Activated CD4-positive, alpha-beta T cell treated with anti-CD3 and anti-CD28 coated beads, Interleukin-2, amount 50 U/mL, for 16 hours (primary cell): Measurements from ENCODE around the gene CHAF1B.
"Not testable (repeated sequence)": the region's sequence is repeated elsewhere in the genome, so short reads cannot be mapped to it uniquely, and the experiment has no call there.

Source experiments
- DNase-seq: peaks from one replicate; pipeline ENCODE4 v3.0.0-alpha.2; 2020

CHAF1B gene

GRCh38 chr21:36385233-36386030 is at the start of gene CHAF1B:
TSS of gene CHAF1B (plus strand) at chr21:36385392. CDS start at chr21:36386137, 745 bp downstream.
- DNase-seq: peak; percentile 85

DNA sequence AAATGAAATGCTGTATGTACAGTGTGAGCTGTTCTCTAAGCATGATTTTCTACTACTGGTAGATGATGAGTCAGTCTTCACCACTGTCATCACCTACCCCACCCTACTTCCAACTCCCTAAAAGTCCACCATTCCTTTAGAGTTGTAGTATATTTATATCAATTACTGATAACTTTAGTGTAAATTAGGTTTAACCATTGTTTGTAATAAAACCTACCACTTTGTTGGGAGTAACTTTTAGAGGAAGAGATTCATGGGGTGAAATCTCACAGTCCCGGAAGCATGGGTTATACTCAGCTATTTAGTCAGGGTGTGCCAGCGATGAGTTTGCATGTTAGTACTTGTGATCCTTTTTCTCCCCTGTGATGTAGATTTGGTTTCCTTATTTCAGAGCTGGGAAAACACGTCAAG is 48.1 kb upstream of the CHAF1B start:
- no peak for DNase-seq

DNA sequence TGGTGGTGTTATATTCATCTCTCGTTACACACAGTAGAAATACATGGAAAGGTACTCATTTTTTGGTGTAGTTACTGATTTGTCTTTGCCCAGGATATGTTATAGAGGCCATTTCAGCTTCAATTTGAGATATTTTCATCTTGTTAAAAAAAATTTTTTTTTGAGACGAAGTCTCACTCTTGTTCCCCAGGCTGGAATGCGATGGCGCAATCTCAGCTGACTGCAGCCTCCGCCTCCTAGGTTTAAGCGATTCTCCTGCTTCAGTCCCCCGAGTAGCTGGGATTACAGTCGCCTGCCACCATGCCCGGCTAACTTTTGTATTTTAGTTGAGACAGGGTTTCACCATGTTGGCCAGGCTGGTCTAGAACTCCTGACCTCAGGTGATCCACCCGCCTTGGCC is 46.2 kb upstream of the CHAF1B start:
- DNase-seq: no peak

DNA sequence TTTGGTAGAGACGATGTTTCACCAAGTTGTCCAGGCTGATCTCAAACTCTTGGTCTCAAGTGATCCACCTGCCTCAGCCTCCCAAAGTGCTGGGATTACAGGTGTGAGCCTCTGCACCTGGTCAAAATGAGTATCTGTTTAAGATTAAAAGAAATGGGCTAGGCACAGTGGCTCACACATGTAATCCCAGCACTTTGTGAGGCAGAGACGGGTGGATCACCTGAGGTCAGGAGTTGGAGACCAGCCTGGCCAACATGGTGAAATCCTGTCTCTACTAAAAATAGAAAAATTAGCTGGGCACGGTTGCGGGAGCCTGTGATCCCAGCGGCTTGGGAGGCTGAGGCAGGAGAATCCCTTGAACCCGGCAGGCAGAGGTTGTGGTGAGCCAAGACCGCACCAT is 42.6 kb upstream of the CHAF1B start:
- DNase-seq: not testable (repeated sequence)

DNA sequence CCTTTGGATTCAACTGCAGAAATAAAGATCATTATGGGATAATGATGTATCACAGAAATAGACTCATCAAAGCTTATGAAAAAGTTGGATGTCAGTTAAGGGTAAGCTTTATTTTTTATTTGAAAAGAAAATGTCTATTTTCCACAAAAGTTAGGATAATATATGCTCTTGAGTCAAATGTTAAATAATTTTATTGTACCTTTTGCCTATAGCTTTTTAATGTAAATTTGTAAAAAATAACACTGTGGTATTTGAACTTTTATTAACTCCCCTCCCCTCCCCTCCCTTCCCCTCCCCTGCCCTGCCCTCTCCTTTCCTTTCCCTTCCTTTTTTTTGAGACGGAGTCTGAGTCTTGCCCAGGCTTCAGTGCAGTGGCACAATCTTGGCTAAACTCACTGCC is 40.3 kb upstream of the CHAF1B start:
- DNase-seq: no peak

GRCh38 chr21:36347278-36347961 is 37.8 kb upstream of the CHAF1B start:
- no peak for DNase-seq

DNA sequence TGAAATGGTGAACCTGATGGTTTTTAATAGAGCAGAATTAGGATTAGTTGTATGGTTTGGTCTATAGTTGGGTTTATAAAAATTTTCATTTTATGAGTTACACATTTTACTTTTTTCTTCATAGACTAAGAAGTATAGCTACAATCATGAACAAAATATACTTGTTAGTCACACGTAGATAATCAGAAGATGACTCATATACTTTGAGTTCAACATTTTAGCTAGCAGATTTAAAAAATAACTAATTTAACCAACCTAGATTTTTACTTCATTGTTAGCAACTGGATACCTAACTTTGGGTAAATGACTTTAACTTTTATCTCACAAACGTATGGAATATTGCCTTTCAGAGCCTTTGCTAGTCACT is 37.2 kb upstream of the CHAF1B start:
- DNase-seq: no peak

DNA sequence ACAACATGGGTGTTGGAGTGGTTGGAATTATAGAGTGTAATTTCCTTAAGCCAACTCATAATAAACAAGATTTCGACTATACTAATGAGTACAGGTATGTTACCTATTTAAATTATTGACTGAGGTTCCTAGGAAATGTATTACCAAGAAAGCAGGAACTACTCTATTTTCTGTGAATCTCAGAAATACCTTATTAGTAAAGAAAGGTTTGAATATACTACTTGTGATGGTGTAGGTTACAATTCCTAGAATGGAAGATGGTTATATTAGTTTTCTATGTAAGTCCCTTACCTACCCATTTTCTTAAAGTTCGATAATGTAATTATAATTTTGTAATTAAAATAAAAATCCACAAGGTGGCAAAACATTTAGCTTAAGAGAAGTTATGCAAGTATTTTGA is 35.9 kb upstream of the CHAF1B start:
- DNase-seq: no peak

- no peak for DNase-seq
These were observed 34.8 kb upstream of the CHAF1B start for GRCh38 chr21:36350282-36350910.

- no peak for DNase-seq
These were observed 30.1 kb upstream of the CHAF1B start for GRCh38 chr21:36354918-36355680.

DNA sequence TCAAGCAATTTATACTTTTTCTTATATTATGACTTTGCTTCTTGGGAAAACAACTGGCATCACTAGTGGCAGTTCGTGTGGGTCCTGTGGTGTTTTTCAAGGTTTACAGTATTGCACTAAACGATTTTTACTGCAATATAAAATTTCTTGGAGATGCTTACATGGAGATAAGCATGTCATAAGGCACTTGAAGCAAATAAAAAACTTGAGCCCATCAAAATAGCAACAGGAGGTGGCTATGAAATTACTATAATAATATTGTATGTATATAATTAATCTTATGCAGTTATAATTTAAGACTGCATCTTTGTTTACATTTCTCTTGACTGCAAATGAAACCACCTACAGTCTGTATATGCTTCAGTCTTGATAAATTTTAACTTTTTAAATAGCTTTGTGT is 29.3 kb upstream of the CHAF1B start:
- DNase-seq: no peak

DNA sequence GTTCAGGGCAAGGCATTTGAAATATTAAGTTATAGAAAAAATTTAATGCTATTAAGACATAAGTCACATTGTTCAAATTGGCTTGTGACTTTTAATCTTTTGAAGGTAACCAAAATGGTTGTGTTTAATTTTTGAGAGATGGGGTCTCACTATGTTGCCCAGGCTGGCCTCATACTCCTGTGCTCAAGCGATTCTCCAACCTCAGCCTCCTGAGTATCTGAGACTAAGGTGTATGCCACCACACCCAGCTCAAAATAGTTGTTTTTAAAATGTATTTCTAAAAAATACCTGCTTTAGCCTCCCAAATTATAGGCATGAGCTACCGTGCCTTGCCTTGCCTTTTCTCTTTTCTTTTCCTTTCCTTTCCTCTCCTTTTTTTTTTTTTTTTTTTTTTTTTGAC is 26.0 kb upstream of the CHAF1B start:
- DNase-seq: no peak

DNA sequence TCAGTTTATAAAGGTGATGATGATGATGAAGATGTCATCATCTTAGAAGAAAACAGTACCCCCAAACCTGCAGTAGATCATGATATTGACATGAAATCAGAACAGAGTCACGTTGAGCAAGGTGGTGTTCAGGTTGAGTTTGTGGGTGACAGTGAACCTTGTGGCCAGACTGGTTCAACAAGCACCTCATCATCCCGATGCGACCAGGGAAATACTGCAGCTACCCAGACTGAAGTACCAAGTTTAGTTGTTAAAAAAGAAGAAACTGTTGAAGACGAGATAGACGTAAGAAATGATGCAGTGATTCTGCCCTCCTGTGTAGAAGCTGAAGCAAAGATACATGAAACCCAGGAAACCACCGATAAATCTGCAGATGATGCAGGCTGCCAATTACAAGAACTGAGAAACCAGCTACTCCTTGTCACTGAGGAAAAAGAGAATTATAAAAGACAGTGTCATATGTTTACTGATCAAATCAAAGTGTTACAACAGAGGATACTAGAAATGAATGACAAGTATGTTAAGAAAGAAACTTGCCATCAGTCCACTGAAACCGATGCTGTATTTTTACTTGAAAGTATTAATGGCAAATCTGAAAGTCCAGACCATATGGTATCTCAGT is 16.0 kb upstream of the CHAF1B start:
- peak; percentile 47 for DNase-seq

- DNase-seq: no peak
These were observed 9.2 kb upstream of the CHAF1B start for GRCh38 chr21:36375994-36376393.

DNA sequence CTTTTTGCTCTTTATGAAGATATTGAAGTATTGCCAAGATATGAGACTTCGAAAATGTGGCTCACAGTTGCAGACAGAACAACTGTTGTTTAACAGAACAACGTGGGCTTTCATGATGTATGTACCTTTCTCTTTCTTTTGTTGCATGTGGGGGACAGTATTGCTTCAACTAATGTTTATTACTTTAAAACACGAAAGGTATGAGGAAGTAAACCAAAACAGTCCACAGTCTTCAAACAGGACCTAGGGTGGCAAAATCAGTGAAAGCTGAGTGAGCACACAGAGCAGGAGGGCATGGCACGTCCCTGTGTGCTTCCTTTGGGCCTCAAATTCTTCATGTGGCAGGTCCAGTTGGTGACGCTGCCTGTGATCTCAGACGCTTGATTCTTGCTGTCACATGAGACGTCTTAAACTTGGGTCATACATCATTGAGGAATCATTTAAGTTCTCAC is 7.8 kb upstream of the CHAF1B start:
- no peak for DNase-seq

DNA sequence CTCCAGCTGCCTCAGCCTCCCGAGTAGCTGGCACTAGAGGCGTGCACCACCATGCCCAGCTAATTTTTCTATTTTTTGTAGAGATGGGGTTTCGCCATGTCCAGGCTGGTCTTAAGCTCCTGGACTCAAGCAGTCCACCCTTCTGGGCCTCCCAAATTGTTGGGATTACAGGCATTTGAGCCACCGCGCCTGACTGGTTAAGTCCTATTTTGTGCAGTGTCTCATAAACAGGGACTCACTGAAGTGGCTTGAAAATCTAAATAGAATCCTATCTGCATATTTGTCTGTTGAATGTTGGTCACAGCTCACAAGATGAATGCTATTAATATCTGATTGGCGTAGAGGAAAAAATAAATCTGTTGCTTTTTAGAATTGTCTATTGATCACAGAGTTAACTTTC is 5.9 kb upstream of the CHAF1B start:
- DNase-seq: no peak

DNA sequence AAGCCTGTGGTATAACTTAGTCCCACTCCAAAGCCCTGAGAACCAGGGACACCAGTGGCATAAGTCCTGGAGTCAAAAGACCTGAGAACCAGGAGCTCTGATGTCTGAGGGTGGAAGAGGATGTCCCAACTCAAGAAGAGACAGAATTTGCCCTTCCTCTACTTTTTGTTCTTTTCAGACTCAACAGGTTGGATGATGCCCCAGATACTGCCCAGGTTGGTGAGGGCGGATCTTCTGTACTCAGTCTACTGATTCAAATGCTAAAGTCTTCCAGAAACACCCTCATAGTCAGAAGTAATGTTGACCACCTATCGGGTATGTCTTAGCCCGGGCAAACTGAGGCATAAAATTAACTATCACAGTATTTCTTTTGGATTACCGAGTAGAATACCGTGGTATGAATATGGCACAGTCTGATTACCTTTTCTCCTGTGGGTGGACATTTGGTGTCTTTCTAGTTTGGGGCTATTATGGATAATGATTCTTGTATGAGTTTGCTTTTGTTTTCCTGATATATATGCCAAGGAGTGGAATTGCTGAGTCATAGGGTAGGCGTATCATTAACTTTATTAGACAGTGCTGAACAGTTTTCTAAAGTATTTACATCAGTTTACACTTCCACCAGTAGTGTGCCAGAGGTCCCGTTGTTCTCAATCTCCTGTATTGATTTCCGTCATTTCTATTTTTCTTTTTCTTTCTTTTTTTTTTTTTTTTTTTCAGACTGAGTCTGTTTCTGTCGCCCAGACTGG is 3.2 kb upstream of the CHAF1B start:
- DNase-seq: no peak

- not testable (repeated sequence) for DNase-seq
These were observed 2.5 kb upstream of the CHAF1B start for GRCh38 chr21:36382722-36383121.

GRCh38 chr21:36384885-36385232 is 333 bp upstream of the CHAF1B start:
- no peak for DNase-seq

DNA sequence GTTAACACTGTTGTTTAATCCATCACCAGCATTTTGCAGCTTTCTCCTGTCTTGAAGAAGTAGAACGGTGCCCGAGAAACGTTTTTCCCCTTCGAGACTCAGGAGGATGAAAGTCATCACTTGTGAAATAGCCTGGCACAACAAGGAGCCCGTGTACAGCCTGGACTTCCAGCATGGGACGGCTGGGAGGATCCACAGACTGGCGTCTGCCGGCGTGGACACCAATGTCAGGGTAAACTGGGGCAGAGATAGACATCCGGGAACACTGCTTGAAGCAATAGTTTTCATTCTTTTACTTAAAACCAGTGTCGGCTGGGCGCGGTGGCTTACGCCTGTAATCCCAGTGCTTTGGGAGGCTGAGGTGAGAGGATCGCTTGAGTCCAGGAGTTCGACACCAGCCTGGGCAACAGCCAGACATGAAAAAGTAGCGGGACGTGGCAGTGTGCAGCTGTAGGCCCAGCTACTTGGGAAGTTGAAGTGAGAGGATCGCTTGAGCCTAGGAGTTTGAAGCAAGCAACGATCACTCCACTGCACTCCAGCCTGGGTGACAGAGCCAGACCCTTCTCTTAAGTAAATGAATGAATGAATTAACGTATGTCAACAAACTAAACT is 945 bp downstream of the CHAF1B start:
- no peak for DNase-seq

DNA sequence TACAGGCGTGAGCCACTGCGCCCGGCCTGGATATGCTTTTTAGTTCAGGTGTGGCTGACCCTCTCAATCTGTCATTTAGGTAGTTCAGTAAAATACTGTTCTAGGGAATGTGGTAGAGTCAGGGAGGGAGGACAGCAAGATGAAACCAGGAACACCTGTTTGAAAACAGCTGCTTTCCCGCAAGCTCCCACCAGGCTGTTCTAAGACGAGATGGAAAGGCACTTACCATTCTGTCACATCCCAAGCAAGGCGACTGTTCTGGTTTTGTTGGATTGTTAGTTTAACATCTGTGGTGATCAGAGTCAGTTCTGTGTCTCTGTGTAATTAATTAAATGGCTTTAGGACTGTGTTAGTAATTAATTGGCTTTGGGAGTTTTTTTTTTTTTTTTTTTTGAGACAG is 2.9 kb downstream of the CHAF1B start:
- DNase-seq: no peak

DNA sequence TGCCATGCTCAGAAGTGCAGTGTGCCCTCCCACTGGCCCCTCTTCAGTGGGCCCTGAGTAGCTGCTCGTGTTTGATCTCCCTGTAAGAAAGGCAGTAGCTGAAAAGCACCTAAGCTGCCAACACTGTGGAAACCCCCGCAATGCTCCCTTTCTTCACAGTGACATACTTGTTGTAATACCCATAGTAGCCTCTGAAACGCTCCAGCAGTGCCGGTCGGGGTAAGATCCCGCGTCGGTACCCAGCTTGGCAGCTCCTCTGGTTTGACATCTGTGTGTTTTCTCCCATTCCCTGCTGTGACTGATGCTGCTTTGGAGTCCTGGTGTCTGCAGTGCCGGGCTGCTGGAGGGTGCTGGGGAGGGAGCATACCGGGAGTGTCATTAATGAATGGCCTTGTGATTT is 3.6 kb downstream of the CHAF1B start:
- DNase-seq: no peak
